ENCODE data around the gene CNTNAP2. TPM values are rescaled to one million over a fixed set of nuclear protein-coding genes. Genes with fewer than 3 reads are reported as not detected.

The CNTNAP2 gene
- total RNA-seq, 2 donors from 2014 or later, result 171 to 228 TPM

GRCh38 chr7:148104136-148104716, 1987.6 kb downstream of the CNTNAP2 start:
- peaks cover 1% of the 10 kb centered on the region for H3K27me3 Mint-ChIP-seq (ENCODE audit: insufficient read depth)
- Histone ChIP-seq H3K4me1 (ENCODE audit: control insufficient read depth, insufficient read depth, low read length) (no peaks in the 10 kb centered on the region), H3K9me3 (ENCODE audit: control insufficient read depth, low read length) (peaks cover 5% of the 10 kb centered on the region), H3K27ac (ENCODE audit: low read depth, low read length) (no peak overlapping the region), H3K9ac (ENCODE audit: extremely low read depth, low read length, poor library complexity, severe bottlenecking) (no peak overlapping the region), H3K4me3 (ENCODE audit: low read length) (no peak overlapping the region), H3K36me3 (ENCODE audit: control insufficient read depth, insufficient read depth, low read length) (no peaks in the 10 kb centered on the region), H3K27me3 (ENCODE audit: control insufficient read depth, insufficient read depth, low read length, poor library complexity, severe bottlenecking) (no peaks in the 10 kb centered on the region)
- H3K4me1 Mint-ChIP-seq, result peaks cover 14% of the 10 kb centered on the region
- WGBS, 2 experiments (ENCODE audit: insufficient coverage in 1 of 2, insufficient read length in 1 of 2), result 88 to 100% methylated on average over 2 to 4 of the region's 4 CpGs
- H3K36me3 Mint-ChIP-seq (ENCODE audit: low read depth), result no peaks in the 10 kb centered on the region
- H3K27ac Mint-ChIP-seq, result no peak overlapping the region
- no peak for DNase-seq
- no peaks in the 10 kb centered on the region for H3K9me3 Mint-ChIP-seq
- no peak for TF ChIP-seq CTCF (conservative IDR thresholded peaks at IDR 0.05)
- no peak overlapping the region for H3K4me3 Mint-ChIP-seq

- no peak overlapping the region for H3K4me3 Mint-ChIP-seq
- H3K9me3 Mint-ChIP-seq, result no peaks in the 10 kb centered on the region
- no peaks in the 10 kb centered on the region for H3K36me3 Mint-ChIP-seq (ENCODE audit: low read depth)
- Histone ChIP-seq H3K27ac (ENCODE audit: low read depth, low read length) (no peak overlapping the region), H3K27me3 (ENCODE audit: control insufficient read depth, insufficient read depth, low read length, poor library complexity, severe bottlenecking) (no peaks in the 10 kb centered on the region), H3K9me3 (ENCODE audit: control insufficient read depth, low read length) (peaks cover 5% of the 10 kb centered on the region), H3K9ac (ENCODE audit: extremely low read depth, low read length, poor library complexity, severe bottlenecking) (no peak overlapping the region), H3K4me1 (ENCODE audit: control insufficient read depth, insufficient read depth, low read length) (no peaks in the 10 kb centered on the region), H3K36me3 (ENCODE audit: control insufficient read depth, insufficient read depth, low read length) (no peaks in the 10 kb centered on the region), H3K4me3 (ENCODE audit: low read length) (no peak overlapping the region)
- no peak for TF ChIP-seq CTCF (conservative IDR thresholded peaks at IDR 0.05)
- H3K27ac Mint-ChIP-seq, result no peak overlapping the region
- DNase-seq, result no peak
- 95 to 100% methylated on average over 2 of the region's 2 CpGs for WGBS, 2 experiments (ENCODE audit: insufficient coverage in 1 of 2, insufficient read length in 1 of 2)
- H3K27me3 Mint-ChIP-seq (ENCODE audit: insufficient read depth), result peaks cover 1% of the 10 kb centered on the region
- H3K4me1 Mint-ChIP-seq, result peaks cover 14% of the 10 kb centered on the region
Observed at GRCh38 chr7:148104924-148105323, 1988.3 kb downstream of the CNTNAP2 start.

GRCh38 chr7:148105853-148106252, 1989.3 kb downstream of the CNTNAP2 start:
- Histone ChIP-seq H3K27me3 (ENCODE audit: control insufficient read depth, insufficient read depth, low read length, poor library complexity, severe bottlenecking) (no peaks in the 10 kb centered on the region), H3K4me3 (ENCODE audit: low read length) (no peak overlapping the region), H3K4me1 (ENCODE audit: control insufficient read depth, insufficient read depth, low read length) (no peaks in the 10 kb centered on the region), H3K9ac (ENCODE audit: extremely low read depth, low read length, poor library complexity, severe bottlenecking) (no peak overlapping the region), H3K9me3 (ENCODE audit: control insufficient read depth, low read length) (peaks cover 5% of the 10 kb centered on the region), H3K27ac (ENCODE audit: low read depth, low read length) (no peak overlapping the region), H3K36me3 (ENCODE audit: control insufficient read depth, insufficient read depth, low read length) (no peaks in the 10 kb centered on the region)
- Mint-ChIP-seq H3K27me3 (ENCODE audit: insufficient read depth) (peaks cover 1% of the 10 kb centered on the region), H3K9me3 (no peaks in the 10 kb centered on the region), H3K4me1 (peaks cover 14% of the 10 kb centered on the region), H3K36me3 (ENCODE audit: low read depth) (no peaks in the 10 kb centered on the region), H3K4me3 (no peak overlapping the region), H3K27ac (no peak overlapping the region)
- DNase-seq, result no peak
- WGBS, 2 experiments (ENCODE audit: insufficient coverage in 1 of 2, insufficient read length in 1 of 2), result 67 to 92% methylated on average over 1 of the region's 1 CpG
- no peak for TF ChIP-seq CTCF (conservative IDR thresholded peaks at IDR 0.05)
